Fibroblast of lung (primary cell): ENCODE results near the gene ABCA7.

Source experiments
- EZH2 ChIP-seq: IDR thresholded peaks from 2 replicates; pipeline ENCODE4 v1.5.1; 2012; ENCODE audit warnings: low read length, control low read depth, mild to moderate bottlenecking; ENCODE audit errors: missing control alignments
- TF ChIP-seq, protein P1 (sequence below), 2 donors: IDR thresholded peaks in 1 of 2; conservative IDR thresholded peaks in 1 of 2; 1 replicate in 1 of 2; 2 replicates in 1 of 2; pipeline ENCODE4 v1.5.1; 2011 to 2012; ENCODE audit warnings: low read length in 2 of 2, control low read depth in 1 of 2, inconsistent platforms in 1 of 2, low read depth in 1 of 2, mild to moderate bottlenecking in 1 of 2

DNA sequence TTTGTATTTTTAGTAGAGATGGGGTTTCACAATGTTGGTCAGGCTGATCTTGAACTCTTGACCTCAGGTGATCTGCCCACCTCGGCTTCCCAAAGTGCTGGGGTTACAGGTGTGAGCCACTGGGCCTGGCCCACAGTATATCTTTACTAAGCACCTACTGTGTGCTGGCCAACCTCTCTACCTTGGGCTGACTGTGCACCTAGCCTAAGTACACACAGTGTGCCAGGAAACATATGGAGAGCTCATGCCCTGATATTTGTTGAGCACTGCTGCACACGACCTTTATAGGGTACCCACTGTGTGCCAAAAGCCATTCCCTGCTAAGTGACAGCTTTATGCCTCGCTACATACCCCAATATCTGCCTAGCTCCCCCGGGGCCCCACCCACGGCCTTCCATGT, 20.8 kb downstream of the ABCA7 start:
- TF ChIP-seq, protein P1, sequence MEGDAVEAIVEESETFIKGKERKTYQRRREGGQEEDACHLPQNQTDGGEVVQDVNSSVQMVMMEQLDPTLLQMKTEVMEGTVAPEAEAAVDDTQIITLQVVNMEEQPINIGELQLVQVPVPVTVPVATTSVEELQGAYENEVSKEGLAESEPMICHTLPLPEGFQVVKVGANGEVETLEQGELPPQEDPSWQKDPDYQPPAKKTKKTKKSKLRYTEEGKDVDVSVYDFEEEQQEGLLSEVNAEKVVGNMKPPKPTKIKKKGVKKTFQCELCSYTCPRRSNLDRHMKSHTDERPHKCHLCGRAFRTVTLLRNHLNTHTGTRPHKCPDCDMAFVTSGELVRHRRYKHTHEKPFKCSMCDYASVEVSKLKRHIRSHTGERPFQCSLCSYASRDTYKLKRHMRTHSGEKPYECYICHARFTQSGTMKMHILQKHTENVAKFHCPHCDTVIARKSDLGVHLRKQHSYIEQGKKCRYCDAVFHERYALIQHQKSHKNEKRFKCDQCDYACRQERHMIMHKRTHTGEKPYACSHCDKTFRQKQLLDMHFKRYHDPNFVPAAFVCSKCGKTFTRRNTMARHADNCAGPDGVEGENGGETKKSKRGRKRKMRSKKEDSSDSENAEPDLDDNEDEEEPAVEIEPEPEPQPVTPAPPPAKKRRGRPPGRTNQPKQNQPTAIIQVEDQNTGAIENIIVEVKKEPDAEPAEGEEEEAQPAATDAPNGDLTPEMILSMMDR (conservative IDR thresholded peaks at IDR 0.05 in 1 of 2, IDR thresholded peaks at IDR 0.05 in 1 of 2; ENCODE audit: low read depth in 1 of 2, low read length in 2 of 2) = no peak
- TF ChIP-seq EZH2 = no peak
